ENCODE measurements around the gene SMO. TPM values are rescaled to one million over a fixed set of nuclear protein-coding genes. Genes with fewer than 3 reads are reported as not detected.

SMO gene
- total and polyA plus RNA-seq, 2 donors (not counting 3 experiments of a cell fraction or from before 2014, with no cell fraction given): 13.2 to 16.5 TPM

DNA sequence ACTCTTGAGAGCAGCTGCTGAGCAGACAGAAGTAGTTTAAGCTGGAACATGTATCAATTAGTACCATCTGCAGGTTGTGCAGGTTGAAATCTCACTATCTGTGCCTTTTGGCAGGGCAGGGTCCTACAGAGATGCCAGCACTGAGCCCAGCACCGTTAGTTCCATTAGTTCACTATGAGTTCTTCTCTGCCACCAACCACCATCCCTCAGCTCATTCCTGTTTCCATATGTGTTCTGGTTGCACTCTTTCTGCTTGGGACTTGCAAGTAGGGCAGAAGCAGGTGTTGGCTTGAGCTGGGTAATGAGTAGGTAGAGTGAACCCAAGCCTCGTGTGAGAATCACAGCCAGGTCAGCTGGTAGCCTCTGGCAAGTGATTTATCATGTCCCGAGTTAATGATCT lies 2.8 kb downstream of the SMO start:
- peaks cover 3 to 8% of the 10 kb centered on the region in 2 experiments for H3K27me3 ChIP-seq (ENCODE audit: control insufficient read depth in 2 of 2, insufficient read depth in 2 of 2, low read length in 2 of 2)
- no peak for TF ChIP-seq POLR2A (IDR thresholded peaks at IDR 0.05; ENCODE audit: low read depth, low read length)
- TF ChIP-seq, protein P1, sequence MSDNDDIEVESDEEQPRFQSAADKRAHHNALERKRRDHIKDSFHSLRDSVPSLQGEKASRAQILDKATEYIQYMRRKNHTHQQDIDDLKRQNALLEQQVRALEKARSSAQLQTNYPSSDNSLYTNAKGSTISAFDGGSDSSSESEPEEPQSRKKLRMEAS (IDR thresholded peaks at IDR 0.05; ENCODE audit: insufficient read depth, insufficient read length): no peak
- no peak for TF ChIP-seq MYC (IDR thresholded peaks at IDR 0.05; ENCODE audit: low read depth, low read length)
- no peak for TF ChIP-seq EZH2 (IDR thresholded peaks at IDR 0.05; ENCODE audit: borderline replicate concordance, low read depth, low read length, severe bottlenecking)
- TF ChIP-seq GATA2 (IDR thresholded peaks at IDR 0.05; ENCODE audit: insufficient read depth, insufficient read length, low read depth, low read length): no peak
- no peak for TF ChIP-seq POLR2AphosphoS5 (IDR thresholded peaks at IDR 0.05; ENCODE audit: insufficient read depth, low read depth, low read length)
- no peak for TF ChIP-seq FOS (IDR thresholded peaks at IDR 0.05; ENCODE audit: borderline replicate concordance, insufficient read depth, low read length)
- TF ChIP-seq, protein P2, sequence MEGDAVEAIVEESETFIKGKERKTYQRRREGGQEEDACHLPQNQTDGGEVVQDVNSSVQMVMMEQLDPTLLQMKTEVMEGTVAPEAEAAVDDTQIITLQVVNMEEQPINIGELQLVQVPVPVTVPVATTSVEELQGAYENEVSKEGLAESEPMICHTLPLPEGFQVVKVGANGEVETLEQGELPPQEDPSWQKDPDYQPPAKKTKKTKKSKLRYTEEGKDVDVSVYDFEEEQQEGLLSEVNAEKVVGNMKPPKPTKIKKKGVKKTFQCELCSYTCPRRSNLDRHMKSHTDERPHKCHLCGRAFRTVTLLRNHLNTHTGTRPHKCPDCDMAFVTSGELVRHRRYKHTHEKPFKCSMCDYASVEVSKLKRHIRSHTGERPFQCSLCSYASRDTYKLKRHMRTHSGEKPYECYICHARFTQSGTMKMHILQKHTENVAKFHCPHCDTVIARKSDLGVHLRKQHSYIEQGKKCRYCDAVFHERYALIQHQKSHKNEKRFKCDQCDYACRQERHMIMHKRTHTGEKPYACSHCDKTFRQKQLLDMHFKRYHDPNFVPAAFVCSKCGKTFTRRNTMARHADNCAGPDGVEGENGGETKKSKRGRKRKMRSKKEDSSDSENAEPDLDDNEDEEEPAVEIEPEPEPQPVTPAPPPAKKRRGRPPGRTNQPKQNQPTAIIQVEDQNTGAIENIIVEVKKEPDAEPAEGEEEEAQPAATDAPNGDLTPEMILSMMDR (IDR thresholded peaks at IDR 0.05; ENCODE audit: extremely low read depth in 1 of 2, insufficient read depth in 1 of 2, low read depth in 1 of 2, low read length in 2 of 2): no peak
- TF ChIP-seq JUN (IDR thresholded peaks at IDR 0.05; ENCODE audit: borderline replicate concordance, insufficient read depth, insufficient read length, low read depth): no peak
- peaks cover 4% of the 10 kb centered on the region for H3K4me1 ChIP-seq (ENCODE audit: control insufficient read depth, extremely low read depth, insufficient read depth, low read length)
- H2AFZ ChIP-seq (ENCODE audit: low read depth, low read length): no peak overlapping the region
- DNase-seq (ENCODE audit: low read depth, low spot score): no peak
- dilution Hi-C loops (cut with MboI; ENCODE audit: extremely low pct_ligation_motif_present, low sequenced_read_pairs): no loop called here
- no peak overlapping the region for H3K27ac ChIP-seq (ENCODE audit: insufficient read depth, low read depth, low read length)
- BruUV-seq (replicated peaks): no TSS peak
- no peaks in the 10 kb centered on the region for H3K9me3 ChIP-seq (replicated peaks; ENCODE audit: control insufficient read depth, insufficient read depth, low read length)
- FAIRE-seq: no peak
- no peaks in the 10 kb centered on the region for H3K9me1 ChIP-seq (replicated peaks; ENCODE audit: control insufficient read depth, extremely low read depth, insufficient read depth, low read length)
- CTCF ChIA-PET: interaction anchor here (1.9 to 3.9 kb wide), 2 partner anchors 19 to 28 kb away, joined by 7 to 32 read pairs; no protein-coding TSS in a partner anchor
- no peaks in the 10 kb centered on the region for H3K36me3 ChIP-seq (ENCODE audit: control insufficient read depth in 2 of 2, extremely low read depth in 1 of 2, insufficient read depth in 2 of 2, low read length in 2 of 2)
- H4K20me1 ChIP-seq (replicated peaks; ENCODE audit: control insufficient read depth, extremely low read depth, insufficient read depth, low read length): no peaks in the 10 kb centered on the region
- H3K4me3 ChIP-seq (replicated peaks in 1 of 3; ENCODE audit: insufficient read depth in 1 of 3, low read depth in 1 of 3, low read length in 3 of 3): no peak overlapping the region
- intact Hi-C loops (cut with micrococcal nuclease): no loop called here
- POLR2A ChIA-PET: no interaction called here
- no peak overlapping the region for H3K4me2 ChIP-seq (ENCODE audit: insufficient read depth, low read length)
- no peak overlapping the region for H3K9ac ChIP-seq (replicated peaks; ENCODE audit: extremely low read depth, insufficient read depth, low read length)
- H3K79me2 ChIP-seq (ENCODE audit: control insufficient read depth, insufficient read depth, low read length): no peaks in the 10 kb centered on the region

All from endothelial cell of umbilical vein (primary cell).